NCI-H69 (cell line): Measurements from ENCODE around the gene RNPEPL1.
A peak's percentile ranks its signal among the peaks of the same experiment; 100 is the strongest.

Experiments
- DNase-seq: peaks from one replicate; lab custom pipeline; 2025; lab: John Stamatoyannopoulos, UW

The RNPEPL1 gene

DNA sequence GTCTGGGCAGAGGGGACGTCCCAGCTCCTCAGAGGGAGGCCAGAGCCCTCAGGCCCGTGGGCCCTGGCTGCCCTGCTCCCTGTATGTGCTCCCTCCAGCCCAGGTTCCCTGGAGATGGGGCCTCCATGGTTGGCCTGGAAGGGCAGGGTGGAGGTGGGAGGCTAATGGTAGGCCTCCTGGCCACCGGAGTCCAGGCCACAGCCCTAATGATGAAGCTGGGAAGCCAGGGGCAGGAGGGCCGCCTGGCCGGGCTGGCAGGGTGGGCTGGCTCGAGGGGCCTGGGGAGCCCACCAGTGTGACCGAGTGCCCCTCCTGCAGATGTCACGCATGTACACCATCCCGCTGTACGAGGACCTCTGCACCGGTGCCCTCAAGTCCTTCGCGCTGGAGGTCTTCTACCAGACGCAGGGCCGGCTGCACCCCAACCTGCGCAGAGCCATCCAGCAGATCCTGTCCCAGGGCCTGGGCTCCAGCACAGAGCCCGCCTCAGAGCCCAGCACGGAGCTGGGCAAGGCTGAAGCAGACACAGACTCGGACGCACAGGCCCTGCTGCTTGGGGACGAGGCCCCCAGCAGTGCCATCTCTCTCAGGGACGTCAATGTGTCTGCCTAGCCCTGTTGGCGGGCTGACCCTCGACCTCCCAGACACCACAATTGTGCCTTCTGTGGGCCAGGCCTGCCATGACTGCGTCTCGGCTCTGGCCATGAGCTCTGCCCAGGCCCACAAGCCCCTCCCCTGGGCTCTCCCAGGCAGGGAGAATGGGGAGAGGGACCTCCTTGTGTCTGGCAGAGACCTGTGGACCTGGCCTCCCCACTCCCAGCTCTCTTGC, 9.2 kb downstream of the RNPEPL1 start:
- no peak for DNase-seq

DNA sequence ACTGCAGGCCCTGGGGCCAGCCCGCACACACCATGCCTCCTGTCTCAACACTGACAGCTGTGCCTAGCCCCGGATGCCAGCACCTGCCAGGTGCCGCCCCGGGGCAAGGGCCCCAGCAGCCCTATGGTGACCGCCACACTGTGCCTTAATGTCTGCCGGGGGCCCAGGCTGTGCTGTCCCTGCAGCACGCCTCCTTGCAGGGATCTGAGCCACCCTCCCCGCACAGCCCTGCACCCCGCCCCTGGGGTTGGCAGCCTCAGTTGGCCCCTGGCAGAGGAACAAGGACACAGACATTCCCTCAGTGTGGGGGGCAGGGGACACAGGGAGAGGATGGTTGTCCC, 9.8 kb downstream of the RNPEPL1 start:
- DNase-seq: no peak

DNA sequence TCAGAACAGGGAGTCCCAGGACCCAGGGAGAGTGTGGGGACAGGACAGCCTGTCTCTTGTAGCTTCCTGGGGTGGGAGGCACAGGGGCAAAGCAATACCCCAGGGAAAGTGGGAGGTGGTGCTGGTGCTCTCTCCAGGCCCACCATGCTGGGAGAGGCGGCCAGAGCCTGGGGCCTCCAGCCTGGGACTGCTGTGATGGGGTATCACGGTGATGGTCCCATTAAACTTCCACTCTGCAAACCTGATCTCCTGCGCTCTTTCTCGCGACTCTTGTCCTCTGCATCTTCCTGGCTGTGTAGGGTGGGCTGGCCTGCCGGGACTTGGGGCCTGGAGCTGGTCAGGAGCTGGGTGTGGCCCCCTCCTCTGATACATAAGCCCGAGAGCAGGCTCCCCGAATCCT, 10.2 kb downstream of the RNPEPL1 start:
- DNase-seq: no peak

DNA sequence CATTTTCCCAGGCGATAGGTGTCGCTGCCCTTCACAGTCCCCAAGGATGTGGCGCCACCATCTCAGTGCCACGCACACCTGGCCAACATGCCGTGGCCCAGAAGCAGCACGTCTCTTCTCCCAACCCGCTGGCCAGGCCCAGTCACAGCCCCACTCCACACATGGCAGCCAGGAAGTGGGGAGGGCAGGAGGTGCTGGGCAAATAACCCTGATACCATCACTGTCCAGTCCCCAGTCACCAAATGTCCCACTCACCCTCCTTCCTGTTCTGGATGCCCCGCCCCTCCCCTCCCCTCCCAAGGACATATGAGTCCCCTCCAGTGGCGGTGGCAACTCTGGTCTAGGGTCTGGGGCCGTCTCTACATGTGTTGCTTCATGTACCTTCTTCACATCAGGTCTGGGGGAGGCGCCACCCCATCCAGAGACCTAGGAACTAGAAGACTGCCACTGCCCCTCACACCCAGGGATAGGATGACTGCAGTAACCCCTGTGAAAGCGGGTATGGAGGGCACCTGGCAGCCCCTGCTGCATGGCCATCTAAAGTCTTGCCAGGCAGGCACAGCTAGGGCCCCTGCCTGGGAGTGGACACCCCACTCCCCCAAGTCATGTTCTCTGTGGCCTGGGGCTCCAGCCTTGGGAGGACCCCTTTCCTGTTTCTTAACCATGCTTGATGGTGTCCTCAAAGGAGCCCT, 10.9 kb downstream of the RNPEPL1 start:
- DNase-seq: no peak

DNA sequence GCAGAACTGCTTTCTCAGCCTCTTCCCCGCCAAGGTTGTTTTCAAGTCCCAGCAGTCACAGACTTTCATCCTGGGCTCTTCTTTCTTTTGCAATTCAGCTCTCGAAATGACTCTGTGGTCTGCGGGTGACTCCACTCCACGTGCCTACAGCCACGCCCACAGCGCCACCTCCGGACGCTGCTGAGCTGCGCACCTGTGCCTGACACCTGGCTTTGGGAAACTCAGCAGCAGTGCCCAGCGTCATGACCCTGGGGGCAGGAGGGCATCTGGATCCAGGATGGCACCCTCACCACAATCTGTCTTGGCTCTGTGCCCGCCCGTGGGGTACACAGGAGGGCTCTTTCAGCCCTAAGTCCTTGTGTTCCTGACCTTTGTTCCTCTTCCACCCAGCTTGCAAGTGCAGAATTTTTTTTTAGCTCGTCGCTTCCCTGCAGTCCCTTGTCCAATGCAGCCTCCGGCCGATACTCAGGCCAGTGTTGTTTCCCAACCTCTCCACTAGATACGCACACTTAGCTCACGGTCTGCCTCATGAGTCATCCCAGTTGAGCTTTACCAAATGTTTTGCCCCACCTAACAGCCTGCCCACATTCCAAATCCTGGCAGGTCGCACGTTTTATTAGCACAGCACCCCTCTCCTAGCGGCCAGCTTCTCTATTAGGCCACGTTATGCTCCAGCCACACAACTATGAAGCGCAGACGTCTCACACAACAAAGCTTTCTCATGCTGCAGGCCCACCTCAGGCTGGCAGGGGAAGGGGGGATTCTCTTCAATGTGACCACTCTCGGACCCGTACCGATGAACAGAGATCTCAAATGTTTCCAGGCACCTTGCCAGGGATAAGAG, 11.7 kb downstream of the RNPEPL1 start:
- peak; percentile 16 for DNase-seq

DNA sequence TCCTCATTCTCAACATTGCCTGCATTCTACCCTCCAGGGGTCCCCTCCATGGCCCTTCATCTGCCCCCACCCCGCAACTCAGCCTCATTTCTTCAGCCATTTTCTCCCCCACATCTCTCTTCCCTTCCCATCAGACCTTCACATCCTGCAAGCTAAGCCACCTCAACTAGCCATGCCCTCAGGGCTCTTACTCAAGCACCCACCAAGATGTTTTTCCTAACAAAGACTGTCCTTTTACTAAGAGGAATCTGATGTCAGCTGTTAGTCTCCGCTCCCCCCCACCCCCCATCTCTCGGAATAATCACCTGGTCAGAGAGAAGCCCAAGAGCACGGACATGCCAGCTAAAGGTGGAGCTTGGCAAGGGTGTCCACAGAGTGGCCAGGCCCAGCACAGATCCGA, 13.5 kb downstream of the RNPEPL1 start:
- no peak for DNase-seq

DNA sequence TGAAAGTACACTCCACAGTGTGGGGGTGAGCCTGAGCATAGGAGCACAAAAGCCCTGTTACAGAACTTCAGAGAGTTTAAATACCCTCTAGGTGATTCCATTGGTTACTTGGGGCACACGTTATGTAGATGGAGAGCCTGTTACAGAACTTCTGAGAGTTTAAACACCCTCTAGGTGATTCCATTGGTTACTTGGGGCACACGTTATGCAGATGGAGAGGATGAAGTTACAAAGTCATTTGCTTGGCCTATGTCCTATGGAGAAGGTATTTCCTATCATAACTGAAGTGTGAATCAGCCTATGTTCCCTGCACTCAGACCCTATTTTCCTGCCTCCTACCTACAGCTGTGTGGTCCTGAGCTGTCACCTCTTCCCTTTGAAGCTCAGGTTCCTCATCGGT, 14.5 kb downstream of the RNPEPL1 start:
- DNase-seq: no peak

DNA sequence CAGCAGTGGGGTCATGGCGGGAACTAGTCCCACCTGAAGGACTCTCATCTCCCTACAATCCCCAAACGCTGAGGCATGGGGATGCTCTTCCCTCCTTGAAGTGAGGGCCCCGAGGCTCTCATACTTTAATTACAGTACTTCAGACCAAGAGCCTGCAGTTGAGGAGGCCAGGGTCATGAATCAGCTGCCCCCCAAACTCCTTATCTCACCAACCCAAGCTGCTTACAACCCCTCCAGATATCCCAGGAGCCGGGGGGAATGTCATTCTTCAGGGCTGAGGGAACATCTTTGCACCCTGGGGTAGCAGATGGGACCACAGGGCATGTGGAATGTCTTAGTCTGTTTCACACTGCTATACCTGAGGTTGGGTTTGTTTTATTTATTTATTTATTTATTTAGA, 15.5 kb downstream of the RNPEPL1 start:
- no peak for DNase-seq

DNA sequence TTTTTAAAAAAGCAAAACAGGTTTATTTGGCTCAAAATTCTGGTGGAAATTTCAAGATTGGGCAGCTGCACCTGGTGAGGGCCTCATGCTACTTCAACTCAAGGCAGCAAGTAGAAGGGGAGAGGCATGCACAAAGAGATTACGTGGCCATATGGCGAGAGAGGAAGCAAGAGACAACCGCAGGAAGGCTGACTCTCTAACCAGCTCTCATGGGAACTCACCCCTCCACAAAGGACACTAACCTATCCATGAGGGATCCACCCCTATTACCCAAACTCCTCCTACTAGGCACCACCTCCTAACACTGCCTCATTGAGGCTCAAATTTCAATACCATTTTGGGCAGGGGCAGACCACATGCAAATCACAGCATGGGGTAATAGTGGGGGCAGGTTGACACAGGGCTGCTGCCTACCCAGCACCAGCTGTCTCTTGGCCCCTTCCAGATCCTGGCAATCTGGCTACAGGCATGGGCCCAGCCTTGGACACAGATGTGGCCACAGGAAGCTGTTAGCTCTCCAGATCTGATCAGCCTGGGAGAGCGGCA, 16.3 kb downstream of the RNPEPL1 start:
- DNase-seq: peak; percentile 92

DNA sequence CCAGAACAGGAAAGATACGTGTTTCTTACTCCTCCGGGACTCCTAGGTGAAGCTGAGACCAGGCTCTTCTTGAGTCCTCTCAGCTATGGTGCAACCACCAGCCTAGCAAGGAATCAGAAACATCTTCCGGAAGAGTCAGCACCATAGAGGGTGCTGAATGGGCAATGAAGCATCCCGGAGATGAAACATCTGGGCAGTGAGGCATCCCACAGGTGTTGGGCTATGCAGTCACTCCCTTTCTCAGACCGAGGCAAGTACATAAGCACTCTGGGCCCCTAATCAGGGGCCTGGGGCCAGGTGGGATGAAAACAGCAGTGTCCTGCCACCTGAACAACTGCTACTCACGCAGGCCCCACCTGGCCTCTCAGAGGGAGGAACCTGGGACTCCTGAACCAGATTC, 16.8 kb downstream of the RNPEPL1 start:
- peak; percentile 24 for DNase-seq

DNA sequence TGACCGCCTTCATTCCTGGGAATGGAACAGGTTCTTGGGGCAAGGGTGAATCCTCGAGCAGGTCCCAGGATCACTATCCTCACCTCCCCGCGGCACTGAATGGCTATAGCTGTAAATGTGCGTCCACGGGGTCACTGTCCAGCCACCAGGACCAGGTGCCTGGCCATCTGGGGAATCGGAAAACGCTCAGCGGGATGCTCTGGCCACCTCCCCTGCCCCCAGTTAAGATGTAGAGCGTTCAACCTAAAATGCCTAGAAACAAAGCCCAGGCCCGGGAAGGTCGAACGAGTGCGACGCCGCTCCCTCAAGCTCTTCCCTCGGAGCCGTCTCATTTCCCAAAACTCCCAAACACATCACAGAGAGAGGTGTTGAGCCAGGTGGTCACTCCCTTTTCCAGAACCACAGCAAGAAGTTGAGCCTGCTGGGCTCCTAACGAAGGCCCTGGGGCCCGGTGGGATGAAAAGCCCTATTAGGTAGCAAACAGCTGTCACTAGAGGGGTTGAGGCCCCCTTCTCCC, 17.5 kb downstream of the RNPEPL1 start:
- no peak for DNase-seq

DNA sequence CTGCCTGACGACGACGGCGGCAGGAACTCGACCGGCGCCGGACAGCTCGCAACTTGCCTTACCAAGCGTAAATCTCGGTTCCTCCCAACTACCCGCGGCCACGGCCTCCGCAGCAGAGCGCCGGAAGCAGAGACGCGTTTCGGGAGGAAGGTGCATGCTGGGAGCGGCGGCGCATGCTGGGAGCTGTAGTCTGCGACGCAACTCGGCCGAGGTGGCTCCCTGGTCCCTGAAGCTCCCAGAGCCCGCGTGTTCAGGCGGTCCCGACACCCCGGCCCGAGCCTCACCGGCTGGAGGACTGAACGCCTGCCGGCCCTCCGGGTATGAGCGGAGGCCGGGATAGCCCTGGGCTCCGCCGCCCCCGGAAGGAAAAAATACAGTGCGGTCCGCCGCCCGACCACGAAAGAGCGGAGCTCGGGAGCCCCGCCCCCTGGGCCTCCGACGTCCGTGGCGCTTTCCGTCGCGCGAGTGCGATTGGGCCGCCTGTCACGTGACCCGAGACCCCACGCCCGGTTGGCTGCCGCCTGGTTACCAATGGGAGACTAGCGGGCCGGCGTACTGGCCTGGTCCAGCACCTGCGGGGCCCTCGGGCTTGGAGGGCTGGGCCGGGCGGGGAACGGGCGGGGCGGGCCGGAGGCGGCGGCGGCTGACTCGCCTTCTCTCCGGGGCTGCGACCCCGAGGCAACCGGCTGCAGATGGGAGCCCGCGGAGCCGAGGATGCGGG, 18.1 kb downstream of the RNPEPL1 start, which contains the start of gene CAPN10:
Gene CAPN10, plus strand, starts transcription at position 537 of the 721 bp plus-strand sequence. Its CDS starts 178 bp downstream, at position 715.
- DNase-seq: peak; percentile 94

DNA sequence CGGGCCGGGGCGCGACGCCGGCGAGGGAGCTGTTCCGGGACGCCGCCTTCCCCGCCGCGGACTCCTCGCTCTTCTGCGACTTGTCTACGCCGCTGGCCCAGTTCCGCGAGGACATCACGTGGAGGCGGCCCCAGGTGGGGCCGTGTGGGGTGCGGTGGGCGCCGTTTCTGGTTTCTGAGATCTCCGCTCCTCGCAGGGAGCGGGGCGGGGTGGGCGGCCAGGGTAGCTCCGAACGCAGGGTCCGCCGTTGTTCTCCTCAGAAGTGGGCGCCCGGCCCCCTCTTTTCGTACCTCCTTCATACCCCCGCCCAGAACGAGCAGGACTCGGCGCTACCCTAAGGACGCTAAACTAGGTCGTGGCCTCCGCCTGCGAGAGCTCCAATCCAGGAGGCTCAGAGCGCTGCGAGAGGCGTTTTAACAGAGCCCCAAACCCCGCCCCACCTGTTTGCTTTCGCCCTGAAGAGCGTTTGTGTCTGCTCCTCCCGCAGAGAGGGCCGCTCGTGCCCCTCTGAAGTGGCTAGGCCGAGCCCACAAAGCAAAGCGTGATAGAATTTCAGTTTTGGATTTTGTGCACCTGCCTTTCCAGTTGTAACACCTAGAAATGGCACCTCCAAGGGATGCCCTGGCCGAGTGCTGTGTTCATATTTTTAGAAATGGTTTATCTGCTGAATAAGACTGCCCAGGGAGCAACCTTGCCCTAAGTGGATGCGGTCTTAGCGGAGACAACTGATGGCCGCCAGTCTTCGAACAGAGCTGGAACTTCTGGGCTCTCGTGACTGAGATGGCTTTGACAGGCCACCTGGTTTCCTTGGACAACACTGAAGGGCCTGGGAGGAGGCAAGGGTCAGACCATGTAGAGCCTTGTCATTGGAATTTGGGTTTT, 18.9 kb downstream of the RNPEPL1 start:
- peak; percentile 70 for DNase-seq

DNA sequence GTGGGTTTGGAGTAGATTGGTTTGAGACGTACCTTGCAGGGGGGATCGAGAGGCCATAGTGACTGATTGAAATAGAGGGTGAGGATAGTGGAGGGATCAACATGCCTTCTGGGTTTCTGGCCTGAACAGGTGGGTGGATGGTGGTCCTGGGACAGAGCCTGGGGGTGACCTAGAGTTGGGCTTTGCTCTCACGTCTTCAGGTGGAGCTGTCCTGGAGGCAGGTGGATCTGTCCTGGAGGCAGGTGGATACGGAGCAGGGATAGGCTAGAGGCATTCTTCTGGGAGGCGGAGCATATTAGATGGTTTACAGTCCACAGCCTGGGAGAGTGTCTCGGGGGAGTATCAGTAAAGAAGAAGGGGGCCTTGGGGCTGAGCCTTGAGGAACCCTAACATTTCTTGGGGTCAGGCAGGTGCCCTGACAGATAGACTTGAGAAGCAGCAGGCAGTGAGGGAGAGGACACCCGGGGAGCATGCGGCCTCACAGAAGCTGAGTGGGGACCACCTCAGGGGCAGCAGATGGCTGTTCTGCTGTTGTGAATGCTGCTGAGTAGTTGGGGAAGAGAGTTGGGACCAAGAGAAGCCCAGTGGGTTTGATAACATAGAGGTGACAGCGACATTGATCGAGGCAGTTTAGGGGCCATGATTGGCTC, 19.8 kb downstream of the RNPEPL1 start:
- no peak for DNase-seq

DNA sequence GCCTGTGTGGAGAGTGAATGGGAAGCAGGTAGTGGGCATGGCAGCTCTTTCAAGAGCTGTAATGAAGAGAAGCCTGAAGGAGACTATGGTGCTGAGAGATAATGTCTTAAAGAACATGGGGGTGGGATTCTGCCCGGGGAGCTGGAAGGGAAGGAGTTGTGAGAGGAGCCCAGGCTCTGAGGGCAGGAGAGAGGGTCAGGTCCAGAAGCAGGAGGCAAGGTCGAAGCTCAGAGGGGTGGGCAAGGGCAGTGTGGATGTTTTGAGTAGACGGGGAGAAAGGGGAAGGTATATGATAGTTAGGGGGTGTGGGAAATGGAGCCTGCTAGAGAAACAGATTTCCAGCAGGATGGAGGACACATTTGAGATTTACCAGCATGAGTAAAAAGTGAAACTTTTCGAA, 20.4 kb downstream of the RNPEPL1 start:
- DNase-seq: no peak

DNA sequence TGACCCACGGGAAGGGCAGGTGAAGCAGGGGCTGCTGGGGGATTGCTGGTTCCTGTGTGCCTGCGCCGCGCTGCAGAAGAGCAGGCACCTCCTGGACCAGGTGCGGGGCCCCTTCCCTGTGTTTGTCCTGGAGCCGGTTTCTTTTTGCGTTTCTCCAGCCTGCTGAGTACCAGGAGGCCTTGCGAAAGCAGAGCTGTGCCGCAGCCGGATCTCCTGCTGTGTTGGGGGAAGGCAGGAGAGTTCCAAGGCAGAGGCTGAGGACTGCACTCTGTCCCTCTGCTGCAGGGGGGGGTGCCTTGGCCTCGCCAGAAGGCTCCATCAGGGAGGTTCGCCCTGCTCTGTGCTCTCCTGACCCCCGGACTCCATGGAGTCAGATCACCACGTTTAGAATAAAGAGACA, 21.1 kb downstream of the RNPEPL1 start:
- no peak for DNase-seq

DNA sequence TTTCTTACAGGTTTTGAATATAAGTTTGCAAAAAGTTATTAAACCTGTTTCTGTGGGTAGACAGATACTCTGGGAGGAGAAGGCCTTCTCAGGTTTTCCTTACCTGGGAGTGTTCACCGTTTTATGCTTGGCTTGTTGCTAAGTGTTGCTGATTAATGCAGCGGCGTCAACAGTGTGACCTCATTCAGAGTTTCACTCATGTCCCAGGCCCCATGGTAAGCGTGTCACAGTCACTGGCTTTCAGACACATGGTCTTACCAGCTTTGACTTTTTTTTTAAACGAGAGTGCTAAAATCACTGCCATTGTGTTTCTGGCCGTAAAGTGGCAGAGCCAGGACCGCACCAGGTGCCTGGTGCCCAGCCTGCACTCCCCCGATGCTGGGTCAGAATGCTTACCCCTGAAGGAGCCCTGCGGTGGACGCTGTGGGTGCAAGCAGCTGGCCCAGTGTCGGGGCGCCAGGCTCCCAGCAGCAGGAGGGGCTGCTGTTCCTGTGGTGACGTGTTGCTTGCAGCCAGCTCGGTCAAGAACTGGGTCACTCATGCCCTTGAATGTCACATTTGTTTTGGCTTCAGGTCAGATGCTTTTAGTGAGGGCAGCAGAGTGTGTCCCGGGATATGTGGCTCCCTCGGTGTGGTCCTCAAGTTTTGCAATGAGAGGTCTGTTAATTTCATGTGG, 21.7 kb downstream of the RNPEPL1 start:
- DNase-seq: no peak

DNA sequence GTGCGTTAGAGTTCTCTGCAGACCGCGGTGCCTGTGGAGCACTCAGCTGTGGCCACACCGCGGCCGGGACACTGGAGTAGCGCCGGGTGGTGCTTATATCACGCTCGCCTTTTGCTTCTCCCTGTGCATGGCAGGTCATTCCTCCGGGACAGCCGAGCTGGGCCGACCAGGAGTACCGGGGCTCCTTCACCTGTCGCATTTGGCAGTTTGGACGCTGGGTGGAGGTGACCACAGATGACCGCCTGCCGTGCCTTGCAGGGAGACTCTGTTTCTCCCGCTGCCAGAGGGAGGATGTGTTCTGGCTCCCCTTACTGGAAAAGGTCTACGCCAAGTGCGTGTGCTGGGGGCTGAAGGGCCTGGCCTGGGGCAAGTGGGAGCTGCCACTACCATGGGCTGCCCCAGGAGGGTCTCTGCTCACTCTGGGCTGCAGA, 22.4 kb downstream of the RNPEPL1 start:
- no peak for DNase-seq

DNA sequence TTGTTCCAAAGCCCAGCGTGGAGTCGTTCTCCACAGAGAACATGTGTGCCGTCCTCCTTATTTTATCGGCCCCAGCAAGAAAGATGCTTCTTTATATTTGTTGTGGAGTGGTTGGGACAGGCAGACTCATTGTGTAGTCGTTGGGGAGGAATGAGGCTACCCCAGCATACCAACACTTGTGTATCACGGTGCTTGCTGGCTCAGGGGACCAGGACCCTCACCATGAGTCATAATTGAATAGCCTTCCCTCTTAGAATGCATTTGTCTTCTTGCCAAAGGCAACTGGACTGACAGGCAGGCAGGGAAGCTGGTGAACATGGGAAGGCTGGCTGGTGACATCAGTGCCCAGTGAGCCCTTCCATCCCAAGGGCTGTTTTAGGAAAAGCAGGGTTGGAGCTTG, 22.9 kb downstream of the RNPEPL1 start:
- DNase-seq: no peak
